ENCODE results near the gene RBM23. TPM values are rescaled to one million over a fixed set of nuclear protein-coding genes. Genes with fewer than 3 reads are reported as not detected.
A peak's percentile ranks its signal among the peaks of the same experiment; 100 is the strongest.

Gene RBM23
- total and polyA plus RNA-seq, 3 donors from 2014 or later, result 73.7 to 115 (median 93.3) TPM

- H3K4me1 ChIP-seq, result peaks cover 42% of the 10 kb centered on the region
- WGBS, 2 donors, result 64 to 75% methylated on average over 7 to 9 of the region's 9 CpGs
Measured at GRCh38 chr14:22850944-22851764, 67.8 kb downstream of the RBM23 start.

GRCh38 chr14:22849212-22849819 is 69.6 kb downstream of the RBM23 start:
- Histone ChIP-seq H3K27ac (peak overlapping the region; percentile 27 to 85), H3K4me1 (peaks cover 50% of the 10 kb centered on the region), H3K9me3 (no peaks in the 10 kb centered on the region), H3K36me3 (ENCODE audit: low read depth, missing control alignments) (no peaks in the 10 kb centered on the region), H3K27me3 (no peaks in the 10 kb centered on the region), H3K4me3 (no peak overlapping the region)
- intact Hi-C loops (cut with DNase I; ENCODE audit: low total_unique reads), result no loop called here
- 49 to 57% methylated on average over 9 to 19 of the region's 19 CpGs for WGBS, 2 donors
- TF ChIP-seq CTCF (IDR thresholded peaks at IDR 0.05), result no peak
- no peak for TF ChIP-seq POLR2A (IDR thresholded peaks at IDR 0.05)
- DNase-seq, result peak; percentile 79

More at GRCh38 chr14:22850944-22851764, 67.8 kb downstream of the RBM23 start:
- Histone ChIP-seq H3K27me3 (no peaks in the 10 kb centered on the region), H3K27ac (peak overlapping the region in 1 of 2 donors; percentile 54), H3K4me3 (no peak overlapping the region), H3K9me3 (no peaks in the 10 kb centered on the region), H3K36me3 (ENCODE audit: low read depth, missing control alignments) (no peaks in the 10 kb centered on the region)
- intact Hi-C loops (cut with DNase I; ENCODE audit: low total_unique reads), result loop anchor here (10.0 kb wide), 1 partner anchor 286 kb away; no protein-coding TSS in a partner anchor
- TF ChIP-seq POLR2A (IDR thresholded peaks at IDR 0.05) (no peak), CTCF (IDR thresholded peaks at IDR 0.05) (no peak)
- peak; percentile 78 for DNase-seq

GRCh38 chr14:22848351-22849164 is 70.4 kb downstream of the RBM23 start:
- Histone ChIP-seq H3K9me3 (no peaks in the 10 kb centered on the region), H3K4me3 (no peak overlapping the region), H3K27me3 (no peaks in the 10 kb centered on the region), H3K36me3 (ENCODE audit: low read depth, missing control alignments) (no peaks in the 10 kb centered on the region), H3K27ac (peak overlapping the region; percentile 27 to 85), H3K4me1 (peaks cover 50% of the 10 kb centered on the region)
- intact Hi-C loops (cut with DNase I; ENCODE audit: low total_unique reads), result no loop called here
- WGBS, 2 donors, result 34 to 38% methylated on average over 12 of the region's 12 CpGs
- peak; percentile 76 for DNase-seq
- TF ChIP-seq CTCF (IDR thresholded peaks at IDR 0.05) (no peak), POLR2A (IDR thresholded peaks at IDR 0.05) (no peak)

GRCh38 chr14:22847661-22848341 is 71.1 kb downstream of the RBM23 start:
- H3K4me3 ChIP-seq, result no peak overlapping the region
- no peaks in the 10 kb centered on the region for H3K9me3 ChIP-seq
- no peaks in the 10 kb centered on the region for H3K27me3 ChIP-seq
- 39 to 45% methylated on average over 14 of the region's 14 CpGs for WGBS, 2 donors
- DNase-seq, result no peak
- peak overlapping the region; percentile 59 to 85 for H3K27ac ChIP-seq
- intact Hi-C loops (cut with DNase I; ENCODE audit: low total_unique reads), result no loop called here
- no peak for TF ChIP-seq POLR2A (IDR thresholded peaks at IDR 0.05)
- TF ChIP-seq CTCF (IDR thresholded peaks at IDR 0.05), result no peak
- H3K36me3 ChIP-seq (ENCODE audit: low read depth, missing control alignments), result no peaks in the 10 kb centered on the region
- peaks cover 45% of the 10 kb centered on the region for H3K4me1 ChIP-seq

All from testis (tissue), 3 donors.